Tibial nerve (tissue), 4 donors: ENCODE results near the gene CIT. TPM values are rescaled to one million over a fixed set of nuclear protein-coding genes. Genes with fewer than 3 reads are reported as not detected.
"Not testable (repeated sequence)": the region's sequence is repeated elsewhere in the genome, so short reads cannot be mapped to it uniquely, and the experiment has no call there.

Source experiments
- DNase-seq, 2 donors: peaks; one replicate each; pipeline ENCODE4 v3.0.0-alpha.2; 2019; ENCODE audit warnings: low spot score in 2 of 2
- H3K27ac ChIP-seq, 4 donors: fragments of 200-600 bp; sonication (generic) in 3 of 4; one replicate each; pipeline ENCODE4 v1.5.1; 2017 to 2019; ENCODE audit warnings: mild to moderate bottlenecking in 1 of 4
- H3K27me3 ChIP-seq, 2 donors: fragments of 200-600 bp; sonication (generic) in 1 of 2; one replicate each; pipeline versions ENCODE4 v1.5.1 to v1.6.0; 2017 to 2019
- H3K36me3 ChIP-seq, 3 donors: fragments of 200-600 bp; sonication (generic); one replicate each; pipeline ENCODE4 v1.5.1; 2018 to 2019
- H3K4me1 ChIP-seq, 4 donors: fragments of 200-600 bp; sonication (generic) in 3 of 4; one replicate each; pipeline ENCODE4 v1.5.1; 2017 to 2019
- H3K4me3 ChIP-seq, 4 donors: fragments of 200-600 bp; sonication (generic) in 3 of 4; one replicate each; pipeline ENCODE4 v1.5.1; 2017 to 2019; ENCODE audit warnings: mild to moderate bottlenecking in 1 of 4, moderate library complexity in 1 of 4
- H3K9me3 ChIP-seq, 4 donors: fragments of 200-600 bp; sonication (generic) in 3 of 4; one replicate each; pipeline ENCODE4 v1.5.1; 2017 to 2019
- EP300 ChIP-seq, 2 donors: sonication (generic); formaldehyde crosslinking; IDR thresholded peaks; one replicate each; pipeline ENCODE4 v1.6.1; 2017; ENCODE audit warnings: antibody characterized with exemption in 2 of 2, mild to moderate bottlenecking in 1 of 2
- POLR2A ChIP-seq, 2 donors: fragments of 450-650 bp; IDR thresholded peaks; one replicate each; pipeline ENCODE4 v1.6.1; 2017; ENCODE audit warnings: antibody characterized with exemption in 2 of 2, mild to moderate bottlenecking in 2 of 2, moderate library complexity in 2 of 2
- WGBS, 2 donors: methylation state at CpG; one replicate each; pipeline ENCODE4 v1.1.5; 2018; 5-methylcytosine and 5-hydroxymethylcytosine counted together
- total RNA-seq, 4 donors: library from RNA; depleted of rRNA; stranded (reverse); fragments of >200 nt; gene quantifications; one replicate each; pipeline ENCODE4 v1.1.0, GENCODE V29; 2016
- TF ChIP-seq, protein P1 (sequence below), 5 experiments: fragments of 200-600 bp in 3 of 5; fragments of 450-650 bp in 2 of 5; sonication (generic) in 3 of 5; IDR thresholded peaks; one replicate each; pipeline ENCODE4 v1.5.1; 2016 to 2019; ENCODE audit warnings: antibody characterized with exemption in 5 of 5, mild to moderate bottlenecking in 3 of 5, moderate library complexity in 2 of 5

CIT gene
- total RNA-seq, 4 donors from 2014 or later, result 22.0 to 72.1 (median 40.8) TPM

DNA sequence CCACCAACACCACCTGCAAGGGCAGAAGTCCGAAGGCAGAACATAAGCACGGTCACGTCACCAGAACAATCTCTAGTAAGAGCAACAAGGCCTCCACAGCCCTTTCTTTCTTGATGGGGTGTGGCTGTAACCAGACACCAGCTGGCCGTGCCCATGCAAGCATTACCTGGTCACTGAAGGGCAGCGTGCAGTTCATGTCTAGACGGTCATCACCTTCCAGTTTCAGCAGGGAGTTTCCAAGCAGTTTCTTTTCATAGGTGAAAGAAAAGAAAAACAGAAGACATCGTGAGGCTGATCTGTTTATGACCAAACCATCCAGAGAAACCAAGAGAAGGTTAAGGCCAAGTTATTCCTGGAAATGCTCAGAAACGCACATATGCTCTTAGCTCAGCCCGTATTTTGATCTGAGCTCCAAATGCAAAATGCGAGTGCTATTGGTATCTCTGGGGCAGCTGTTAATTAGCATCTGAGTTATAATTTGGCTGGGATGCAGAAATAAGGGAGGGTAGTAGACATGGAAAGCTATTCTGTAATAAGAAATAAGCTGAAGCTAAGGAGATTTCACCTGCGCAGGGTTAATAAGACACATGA is 166.7 kb downstream of the CIT start:
- no peak for DNase-seq
- H3K36me3 ChIP-seq, result peaks cover 0 to 88% (median 0%) of the 10 kb centered on the region in 3 donors
- 89 to 91% methylated on average over 11 of the region's 11 CpGs for WGBS, 2 donors
- no peaks in the 10 kb centered on the region for H3K4me1 ChIP-seq
- H3K27ac ChIP-seq, result no peak overlapping the region
- no peaks in the 10 kb centered on the region for H3K9me3 ChIP-seq
- no peak overlapping the region for H3K4me3 ChIP-seq
- H3K27me3 ChIP-seq, result no peaks in the 10 kb centered on the region
- no peak for TF ChIP-seq POLR2A (IDR thresholded peaks at IDR 0.05)
- TF ChIP-seq EP300 (IDR thresholded peaks at IDR 0.05), result no peak
- TF ChIP-seq, protein P1, sequence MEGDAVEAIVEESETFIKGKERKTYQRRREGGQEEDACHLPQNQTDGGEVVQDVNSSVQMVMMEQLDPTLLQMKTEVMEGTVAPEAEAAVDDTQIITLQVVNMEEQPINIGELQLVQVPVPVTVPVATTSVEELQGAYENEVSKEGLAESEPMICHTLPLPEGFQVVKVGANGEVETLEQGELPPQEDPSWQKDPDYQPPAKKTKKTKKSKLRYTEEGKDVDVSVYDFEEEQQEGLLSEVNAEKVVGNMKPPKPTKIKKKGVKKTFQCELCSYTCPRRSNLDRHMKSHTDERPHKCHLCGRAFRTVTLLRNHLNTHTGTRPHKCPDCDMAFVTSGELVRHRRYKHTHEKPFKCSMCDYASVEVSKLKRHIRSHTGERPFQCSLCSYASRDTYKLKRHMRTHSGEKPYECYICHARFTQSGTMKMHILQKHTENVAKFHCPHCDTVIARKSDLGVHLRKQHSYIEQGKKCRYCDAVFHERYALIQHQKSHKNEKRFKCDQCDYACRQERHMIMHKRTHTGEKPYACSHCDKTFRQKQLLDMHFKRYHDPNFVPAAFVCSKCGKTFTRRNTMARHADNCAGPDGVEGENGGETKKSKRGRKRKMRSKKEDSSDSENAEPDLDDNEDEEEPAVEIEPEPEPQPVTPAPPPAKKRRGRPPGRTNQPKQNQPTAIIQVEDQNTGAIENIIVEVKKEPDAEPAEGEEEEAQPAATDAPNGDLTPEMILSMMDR (IDR thresholded peaks at IDR 0.05), result no peak

DNA sequence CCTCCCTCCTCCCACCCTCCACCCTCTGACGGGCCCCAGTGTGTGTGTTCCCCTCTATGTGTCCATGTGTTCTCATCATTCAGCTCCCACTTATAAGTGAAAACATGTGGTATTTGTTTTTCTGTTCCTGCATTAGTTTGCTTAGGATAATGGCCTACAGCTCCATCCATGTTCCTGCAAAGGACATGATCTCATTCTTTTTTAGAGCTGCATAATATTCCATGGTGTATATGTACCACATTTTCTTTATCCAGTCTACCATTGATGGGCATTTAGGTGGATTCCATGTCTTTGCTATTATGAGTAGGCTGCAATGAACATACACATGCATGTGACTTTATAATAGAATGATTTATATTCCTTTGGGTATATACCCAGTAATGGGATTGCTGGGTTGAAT is 170.7 kb downstream of the CIT start:
- not testable (repeated sequence) for H3K4me3 ChIP-seq, H3K4me1 ChIP-seq, H3K27me3 ChIP-seq, H3K27ac ChIP-seq, H3K9me3 ChIP-seq, DNase-seq
- peaks cover 0 to 78% (median 0%) of the 10 kb centered on the region in 3 donors for H3K36me3 ChIP-seq
- WGBS, 2 donors, result 83 to 84% methylated on average over 1 of the region's 1 CpG

GRCh38 chr12:119705182-119705581 is 171.9 kb downstream of the CIT start:
- Histone ChIP-seq H3K36me3 (peaks cover 0 to 76% (median 0%) of the 10 kb centered on the region in 3 donors), H3K4me1 (no peaks in the 10 kb centered on the region), H3K27me3 (no peaks in the 10 kb centered on the region), H3K4me3 (no peak overlapping the region), H3K27ac (no peak overlapping the region), H3K9me3 (no peaks in the 10 kb centered on the region)
- DNase-seq, result no peak
- WGBS, 2 donors, result 92 to 94% methylated on average over 7 of the region's 7 CpGs
- TF ChIP-seq, protein P1 (IDR thresholded peaks at IDR 0.05), result no peak
- TF ChIP-seq EP300 (IDR thresholded peaks at IDR 0.05) (no peak), POLR2A (IDR thresholded peaks at IDR 0.05) (no peak)

GRCh38 chr12:119704065-119704747 is 172.9 kb downstream of the CIT start:
- WGBS, 2 donors, result 79 to 85% methylated on average over 16 of the region's 16 CpGs
- no peaks in the 10 kb centered on the region for H3K27me3 ChIP-seq
- no peak overlapping the region for H3K4me3 ChIP-seq
- peaks cover 0 to 78% (median 0%) of the 10 kb centered on the region in 3 donors for H3K36me3 ChIP-seq
- no peak for DNase-seq
- no peak overlapping the region for H3K27ac ChIP-seq
- no peaks in the 10 kb centered on the region for H3K9me3 ChIP-seq
- no peaks in the 10 kb centered on the region for H3K4me1 ChIP-seq
- TF ChIP-seq EP300 (IDR thresholded peaks at IDR 0.05), result no peak

DNA sequence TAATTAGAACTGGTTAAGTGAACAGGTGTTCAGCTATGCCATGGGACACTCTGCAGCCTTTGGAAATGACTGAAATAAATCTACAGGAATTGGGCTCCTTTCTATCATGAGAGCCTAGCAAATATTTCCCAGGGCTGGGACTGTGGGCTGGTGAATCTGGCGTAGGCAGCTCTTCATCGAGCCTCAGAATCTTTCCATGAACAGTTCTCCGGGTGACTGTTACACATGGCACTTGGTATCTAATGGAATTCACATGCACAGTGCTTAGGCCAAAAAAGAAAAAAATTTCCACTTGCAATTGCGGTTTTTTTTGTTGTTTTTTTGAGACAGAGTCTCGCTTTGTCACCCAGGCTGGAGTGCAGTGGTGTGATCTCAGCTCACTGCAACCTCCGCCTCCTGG is 177.0 kb downstream of the CIT start:
- Histone ChIP-seq H3K4me3 (no peak overlapping the region), H3K9me3 (no peaks in the 10 kb centered on the region), H3K36me3 (peaks cover 0 to 74% (median 0%) of the 10 kb centered on the region in 3 donors), H3K27me3 (no peaks in the 10 kb centered on the region), H3K27ac (no peak overlapping the region), H3K4me1 (no peaks in the 10 kb centered on the region)
- 87 to 92% methylated on average over 6 of the region's 6 CpGs for WGBS, 2 donors
- DNase-seq, result no peak
- no peak for TF ChIP-seq EP300 (IDR thresholded peaks at IDR 0.05)

DNA sequence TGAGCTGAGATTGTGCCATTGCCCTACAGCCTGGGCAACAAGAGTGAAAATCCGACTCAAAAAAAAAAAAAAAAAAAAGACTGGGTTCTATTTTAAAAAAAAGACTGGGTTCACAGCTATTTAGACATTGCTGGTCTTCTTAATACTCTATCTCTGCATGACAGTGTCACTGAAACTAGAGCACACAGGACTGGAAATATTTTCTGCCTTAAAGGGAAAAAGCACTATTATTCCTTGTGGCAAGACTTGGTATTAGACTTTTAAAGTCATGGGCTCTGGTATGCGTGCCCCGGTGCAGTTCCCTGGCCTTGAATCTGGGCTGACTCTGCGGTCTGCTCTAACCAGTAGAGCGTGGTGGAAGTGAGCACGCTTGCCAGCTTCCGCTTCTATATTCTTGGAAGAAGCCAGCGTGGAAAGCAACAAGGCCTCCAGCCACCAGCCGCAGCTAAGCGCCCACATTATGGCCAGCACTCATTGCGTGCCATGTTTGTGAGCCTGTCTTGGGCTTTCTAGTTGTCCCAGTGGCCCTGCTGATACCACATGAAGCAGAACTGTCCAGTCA is 177.8 kb downstream of the CIT start:
- peaks cover 0 to 66% (median 0%) of the 10 kb centered on the region in 3 donors for H3K36me3 ChIP-seq
- no peak overlapping the region for H3K4me3 ChIP-seq
- no peaks in the 10 kb centered on the region for H3K27me3 ChIP-seq
- TF ChIP-seq, protein P1 (IDR thresholded peaks at IDR 0.05), result no peak
- TF ChIP-seq POLR2A (IDR thresholded peaks at IDR 0.05) (no peak), EP300 (IDR thresholded peaks at IDR 0.05) (no peak)
- no peak for DNase-seq
- no peak overlapping the region for H3K27ac ChIP-seq
- no peaks in the 10 kb centered on the region for H3K9me3 ChIP-seq
- 93 to 94% methylated on average over 11 of the region's 11 CpGs for WGBS, 2 donors
- H3K4me1 ChIP-seq, result peaks cover 0 to 4% (median 0%) of the 10 kb centered on the region in 4 donors
